Measurements from ENCODE around the gene RBM33.

DNA sequence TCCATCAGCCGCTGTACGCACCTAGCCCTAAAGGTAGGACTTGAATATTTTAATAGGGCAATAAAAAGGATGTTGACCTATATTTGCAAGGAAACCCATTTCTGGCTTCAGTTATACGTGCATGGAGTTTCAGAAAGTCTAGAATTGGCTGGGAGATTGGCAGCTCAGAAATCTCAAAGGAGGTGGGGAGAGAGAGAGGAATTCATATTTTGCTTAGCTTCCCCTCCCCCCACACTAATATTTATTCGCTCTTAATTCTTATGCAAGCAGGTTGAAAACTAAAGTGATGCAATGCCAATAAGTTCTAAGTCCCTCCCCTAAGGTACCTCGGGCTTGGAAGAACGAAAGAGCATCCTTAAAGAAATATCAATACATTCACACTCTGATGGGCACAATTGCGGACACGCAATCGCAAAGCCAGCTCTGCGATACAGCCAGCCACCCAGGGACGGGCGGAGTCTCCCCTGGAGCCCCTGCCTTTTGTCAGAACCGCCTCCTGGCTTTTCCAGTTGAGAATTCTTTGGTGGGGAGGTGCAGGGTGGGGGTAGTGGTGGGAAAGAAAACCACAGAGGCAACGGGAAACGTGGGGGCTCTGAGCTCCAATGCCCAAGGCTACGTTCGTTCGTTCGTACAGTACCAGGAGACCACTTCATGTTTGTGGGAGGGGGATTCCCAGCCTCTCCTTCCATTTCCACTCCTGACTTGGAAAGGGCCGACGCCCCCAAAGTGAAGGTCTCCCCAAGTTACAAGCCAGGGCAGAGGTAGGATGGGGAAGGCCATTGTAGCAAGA, 166.5 kb downstream of the RBM33 start:
- TF ChIP-seq POLR2A (IDR thresholded peaks at IDR 0.05; ENCODE audit: low read length), result no peak
- no peak for TF ChIP-seq GATA1 (IDR thresholded peaks at IDR 0.05; ENCODE audit: low read depth, low read length)
